Stimulated activated CD8-positive, alpha-beta memory T cell treated with anti-CD3 and anti-CD28 coated beads, Interleukin-7, amount 100 ng/mL, for 4 hours (primary cell): ENCODE data around the gene FAHD1.
"Not testable (repeated sequence)": the region's sequence is repeated elsewhere in the genome, so short reads cannot be mapped to it uniquely, and the experiment has no call there.

Experiments used
- DNase-seq, 2 donors: peaks; one replicate each; pipeline ENCODE4 v3.0.0-alpha.2; 2020; ENCODE audit warnings: low read depth in 2 of 2

FAHD1 gene

DNA sequence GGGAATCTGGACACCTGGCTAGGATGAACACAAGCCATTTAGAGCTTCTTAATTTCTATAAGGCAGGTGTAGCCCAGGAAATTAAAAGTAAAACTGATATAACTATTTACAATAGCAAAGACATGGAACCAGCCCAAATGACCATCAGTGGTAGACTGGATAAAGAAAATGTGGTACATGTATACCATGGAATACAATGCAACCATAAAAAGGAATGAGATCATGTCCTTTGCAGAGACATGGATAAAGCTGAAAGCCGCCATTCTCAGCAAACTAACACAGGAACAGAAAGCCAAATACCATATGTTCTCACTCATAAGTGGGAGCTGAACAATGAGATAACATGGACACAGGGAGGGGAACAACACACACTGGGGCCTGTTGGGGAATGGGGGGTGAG, 19.4 kb downstream of the FAHD1 start:
- DNase-seq: no peak

DNA sequence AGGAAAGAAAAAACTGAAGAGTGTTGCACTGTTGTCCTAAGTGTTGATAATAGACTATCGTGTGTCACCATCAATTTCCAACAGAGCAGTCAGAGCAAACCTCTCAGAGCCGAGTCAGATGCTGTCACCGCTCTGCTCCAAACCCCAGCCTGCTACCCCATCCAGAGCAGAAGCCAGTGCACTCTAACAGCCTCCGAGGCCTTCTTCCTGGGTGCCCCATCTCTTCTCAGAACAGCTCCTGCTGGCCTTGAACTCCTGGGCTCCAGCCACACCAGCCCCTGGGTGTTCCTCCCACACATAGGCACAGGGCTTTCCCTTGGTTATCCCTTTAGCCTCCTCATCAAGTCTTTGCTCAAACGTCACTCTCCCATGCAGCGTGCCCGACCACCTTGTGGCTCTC, 24.0 kb downstream of the FAHD1 start:
- no peak for DNase-seq

DNA sequence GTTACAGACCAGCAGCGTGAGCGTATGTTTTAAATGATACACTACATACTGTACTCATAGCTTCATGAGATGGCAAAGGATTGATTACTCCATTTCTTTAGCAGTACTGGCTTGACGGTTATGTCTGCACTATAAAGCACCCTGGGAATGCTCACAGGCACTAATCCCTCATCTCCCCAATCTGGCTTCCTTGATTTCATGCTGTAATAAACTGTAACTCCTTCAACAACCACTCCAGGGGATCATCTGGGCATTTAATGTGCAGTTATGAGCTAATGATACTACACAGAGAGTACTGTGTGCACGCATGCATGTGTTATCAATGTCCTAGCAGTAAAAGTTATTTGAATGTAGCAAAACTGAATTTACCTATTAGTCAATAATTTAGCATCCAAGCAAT, 24.8 kb downstream of the FAHD1 start:
- DNase-seq: no peak

DNA sequence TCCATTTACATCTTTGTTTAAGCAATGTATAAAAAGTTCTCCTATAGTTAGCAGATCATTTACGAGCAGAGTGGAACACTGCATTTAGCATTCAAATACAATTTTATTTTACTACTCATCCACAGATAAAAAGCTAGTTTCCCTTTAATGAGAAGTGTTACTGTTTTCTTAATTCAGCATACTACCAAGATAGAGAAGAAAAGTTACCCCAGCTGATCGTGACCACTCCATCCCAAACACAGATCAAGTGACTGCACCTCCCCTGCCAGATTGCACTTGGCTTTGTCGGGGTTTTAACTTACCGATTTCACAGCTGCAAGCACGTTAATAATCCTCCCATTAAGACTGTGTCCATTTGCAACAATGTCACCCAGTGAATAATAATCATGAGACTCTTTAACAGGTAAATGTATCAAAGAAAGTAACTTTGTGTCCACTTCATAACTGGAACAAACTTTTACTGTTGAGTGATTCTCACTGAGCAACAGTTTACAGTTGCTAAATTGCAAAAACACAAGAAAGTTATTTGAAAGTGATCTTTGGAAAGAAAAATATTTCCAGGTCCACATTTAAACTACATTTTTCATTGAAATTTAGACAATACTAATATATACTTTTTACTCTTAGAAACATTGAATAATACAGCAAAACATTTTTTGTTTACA, 30.6 kb downstream of the FAHD1 start:
- DNase-seq: no peak

DNA sequence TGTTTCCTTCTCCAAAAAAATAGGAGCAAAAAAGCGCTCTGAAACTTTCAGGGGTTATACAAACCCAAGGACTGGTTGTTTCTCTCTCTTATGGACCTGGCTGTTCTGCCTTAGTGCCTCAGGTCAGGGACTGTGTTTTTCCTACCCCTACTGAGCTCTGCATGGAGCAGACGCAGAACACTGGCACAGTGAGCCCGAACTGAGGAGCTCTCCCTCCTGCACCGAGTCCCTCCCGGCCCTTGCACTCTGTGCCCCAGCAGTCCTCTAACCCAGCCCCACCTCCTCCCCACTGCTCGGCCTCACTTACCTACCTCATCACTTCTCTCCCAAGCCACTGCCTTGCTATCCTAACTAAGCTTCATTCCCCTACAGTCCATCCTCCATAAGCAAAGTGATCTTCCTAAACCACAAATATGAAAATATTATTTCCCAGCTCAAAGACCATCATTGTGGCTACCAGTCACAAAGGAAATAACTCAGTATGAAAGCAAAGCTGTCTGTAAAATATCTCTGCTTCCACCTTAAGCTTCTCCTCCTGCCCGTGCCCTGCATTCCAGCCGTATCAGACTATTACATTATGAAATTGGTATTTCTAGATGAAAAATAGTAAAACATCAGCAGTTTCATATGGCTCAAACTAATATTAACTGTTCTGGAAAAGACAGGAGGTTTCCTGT, 31.3 kb downstream of the FAHD1 start:
- DNase-seq: no peak

DNA sequence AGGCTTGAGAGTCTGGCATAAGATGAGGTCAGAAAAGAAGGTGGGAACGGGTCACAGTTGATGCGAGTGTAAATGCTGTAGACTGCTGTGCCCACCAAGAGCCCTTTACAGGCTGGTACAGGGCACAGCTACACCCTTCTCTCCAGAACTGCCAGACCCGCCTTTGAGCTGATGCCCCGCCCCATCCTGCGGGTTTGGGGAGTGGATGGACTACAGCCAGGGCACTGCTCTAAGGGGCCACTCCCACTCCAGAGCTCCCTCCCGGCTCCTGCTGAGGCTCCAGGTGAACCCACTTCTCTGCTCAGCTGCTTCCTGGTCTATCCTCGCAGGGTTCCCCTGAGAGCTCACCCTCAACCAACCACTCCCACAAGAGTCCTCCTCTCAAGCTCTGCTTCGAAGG, 32.6 kb downstream of the FAHD1 start:
- DNase-seq: no peak

DNA sequence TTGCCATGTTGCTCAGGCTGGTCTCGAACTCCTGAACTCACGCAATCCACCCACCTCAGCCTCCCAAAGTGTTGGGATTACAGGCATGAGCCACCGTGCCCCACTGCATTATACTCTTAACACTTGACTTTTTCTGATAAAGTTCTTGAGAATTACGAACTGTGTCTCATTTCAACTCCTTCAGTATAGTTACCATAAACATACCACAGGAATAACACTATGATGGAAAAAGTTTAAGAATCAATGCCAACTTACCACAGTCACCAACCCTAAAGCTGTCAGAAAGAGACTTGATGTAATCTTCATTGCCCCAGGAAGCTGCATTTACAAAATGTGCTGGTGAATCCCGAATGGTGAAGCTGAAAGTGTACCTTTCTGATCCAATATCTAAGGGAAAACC, 34.7 kb downstream of the FAHD1 start:
- no peak for DNase-seq

DNA sequence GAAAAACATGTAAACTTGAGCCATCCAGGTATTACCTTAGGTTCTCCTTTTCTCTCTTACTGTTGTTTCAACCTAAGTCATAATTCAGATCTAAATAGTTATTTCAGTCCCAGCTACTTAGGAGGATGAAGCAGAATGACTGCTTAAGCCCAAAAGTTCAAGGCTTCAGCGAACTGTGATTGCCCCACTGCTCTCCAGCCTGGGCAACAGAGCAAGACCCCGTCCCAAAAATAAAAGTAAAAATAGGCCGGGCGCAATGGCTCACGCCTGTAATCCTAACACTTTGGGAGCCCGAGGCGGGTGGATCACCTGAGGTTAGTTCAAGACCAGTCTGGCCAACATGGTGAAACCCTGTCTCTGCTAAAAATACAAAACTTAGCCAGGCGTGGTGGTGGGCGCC, 35.4 kb downstream of the FAHD1 start:
- no peak for DNase-seq

DNA sequence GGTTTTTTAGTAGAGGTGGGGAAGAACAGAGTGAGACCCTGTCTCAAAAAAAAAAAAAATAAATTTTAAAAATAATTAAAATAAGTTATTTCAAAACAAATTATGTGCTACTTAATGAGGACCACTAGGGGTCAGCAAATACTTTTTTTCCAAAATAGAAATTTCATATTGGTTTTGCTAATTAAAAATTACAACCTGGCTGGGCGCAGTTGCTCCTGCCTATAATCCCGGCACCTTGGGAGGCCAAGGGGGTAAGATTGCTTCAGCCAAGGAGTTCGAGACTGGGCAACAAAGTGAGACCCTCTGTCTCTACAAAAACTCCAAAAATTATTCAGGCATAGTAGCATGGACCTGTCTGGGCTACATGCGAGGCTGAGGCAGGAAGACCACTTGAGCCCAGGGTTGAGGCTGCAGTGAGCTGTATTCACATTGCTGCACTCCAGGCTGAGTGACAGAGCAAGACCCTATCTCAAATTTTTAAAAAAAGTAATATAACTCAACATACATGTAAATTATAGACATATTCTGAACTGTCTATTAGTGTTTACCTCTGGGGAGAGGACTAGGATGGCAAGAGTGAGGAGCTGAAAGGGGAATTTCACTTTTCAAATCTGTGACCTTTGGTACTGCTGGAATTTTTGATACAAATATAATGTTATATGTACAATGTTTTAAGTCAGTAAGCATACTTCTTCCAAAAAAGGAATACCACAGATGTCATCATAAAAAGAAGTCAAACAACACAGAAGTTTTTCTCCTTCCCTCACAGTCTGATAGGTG, 36.9 kb downstream of the FAHD1 start:
- no peak for DNase-seq

DNA sequence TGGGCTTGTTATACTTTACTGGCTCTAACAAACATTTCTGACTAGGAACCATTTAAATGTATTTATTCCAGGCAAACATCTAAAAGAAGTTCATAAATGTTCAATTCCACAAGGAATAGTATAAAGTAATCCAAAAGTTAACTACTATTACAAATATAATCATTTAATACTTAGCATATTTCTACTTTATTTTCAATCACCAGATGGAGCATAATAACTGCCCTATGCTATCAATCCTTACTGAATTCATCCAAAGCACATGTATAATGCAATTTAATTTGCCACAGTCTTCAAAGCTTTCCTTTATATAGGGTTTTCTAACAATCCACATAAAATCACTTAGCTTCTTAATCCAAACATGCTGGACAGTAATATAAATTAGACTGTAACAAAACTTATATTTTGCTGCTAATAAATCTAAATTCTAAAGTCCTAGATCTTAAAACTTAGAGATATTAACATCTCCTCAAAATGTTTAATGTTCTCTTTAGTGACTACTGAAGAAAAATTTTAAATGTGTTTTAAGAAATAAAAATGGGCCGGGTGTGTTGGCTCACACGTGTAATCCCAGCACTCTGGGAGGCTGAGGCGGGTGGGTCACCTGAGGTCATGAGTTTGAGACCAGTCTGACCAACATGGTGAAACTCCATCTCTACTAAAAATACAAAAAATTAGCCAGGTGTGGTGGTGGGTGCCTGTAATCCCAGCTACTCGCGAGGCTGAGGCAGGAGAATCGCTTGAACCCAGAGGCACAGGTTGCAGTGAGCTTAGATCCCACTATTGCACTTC, 39.1 kb downstream of the FAHD1 start:
- DNase-seq: no peak

DNA sequence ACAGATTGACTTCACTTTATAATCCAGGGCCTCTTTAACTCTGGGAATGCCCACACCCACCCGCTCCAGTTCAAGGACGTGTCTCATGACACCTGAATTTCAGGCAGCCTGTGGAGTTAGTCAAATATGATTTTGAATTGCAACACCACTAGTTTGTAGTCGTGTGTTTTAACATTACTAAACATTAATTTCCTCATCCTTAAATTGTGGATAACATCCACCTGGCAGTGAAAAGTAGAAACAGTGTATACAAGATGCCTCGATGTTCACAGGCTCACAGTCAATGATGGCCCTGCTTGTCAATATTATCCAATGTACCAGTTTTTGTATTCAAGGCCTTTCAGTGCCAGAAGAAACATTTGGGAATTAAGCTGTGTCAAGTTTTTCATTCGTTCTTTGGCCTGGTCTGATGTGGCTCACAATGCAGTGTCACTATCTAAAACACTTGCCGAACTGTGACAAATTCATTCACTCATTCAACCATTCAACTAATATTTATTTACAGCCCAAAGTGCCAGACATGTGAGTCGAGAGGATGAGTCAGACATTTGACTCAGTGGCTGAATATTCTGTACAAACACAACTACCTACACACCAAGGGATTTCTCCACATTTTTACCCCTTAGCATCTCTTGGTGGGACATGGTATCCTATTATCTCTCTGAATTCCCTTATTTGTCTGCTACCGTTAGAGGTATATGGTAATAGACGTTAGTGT, 43.5 kb downstream of the FAHD1 start:
- DNase-seq: no peak

DNA sequence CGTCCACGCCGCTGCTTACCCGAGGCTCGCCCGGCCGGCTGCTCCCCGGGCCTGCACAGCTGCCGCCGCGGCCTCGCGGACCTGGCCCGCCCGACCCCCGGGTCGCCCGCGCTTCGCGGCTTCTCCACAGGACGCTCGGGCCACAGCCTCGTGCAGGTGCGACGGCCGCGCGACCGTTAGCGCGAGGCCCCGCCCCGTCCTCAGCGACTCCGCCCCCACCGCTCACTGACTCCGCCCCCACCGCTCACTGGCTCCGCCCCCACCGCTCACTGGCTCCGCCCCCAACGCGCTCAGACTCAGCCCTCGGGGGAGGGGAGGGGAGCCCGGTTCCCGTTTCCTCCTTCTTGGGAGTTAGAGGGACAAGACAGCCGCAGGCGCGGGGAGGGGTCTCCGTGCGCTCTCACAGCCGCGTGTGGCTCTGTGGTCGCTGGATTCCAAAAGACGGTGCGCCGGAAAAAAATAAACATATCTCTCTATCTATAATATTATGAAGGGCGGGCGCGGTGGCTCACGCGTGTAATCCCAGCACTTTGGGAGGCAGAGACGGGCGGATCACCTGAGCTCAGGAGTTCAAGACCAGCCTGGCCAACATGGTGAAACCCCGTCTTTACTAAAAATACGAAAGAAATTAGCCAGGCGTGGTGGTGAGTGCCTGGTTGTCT, 45.1 kb downstream of the FAHD1 start, which contains the start of gene MEIOB:
Gene MEIOB (minus strand): TSS at position 191 of the 662 bp plus-strand sequence. CDS start 3,989 bp downstream, outside the sequence.
- DNase-seq: peak in 1 of 2 donors; percentile 2

DNA sequence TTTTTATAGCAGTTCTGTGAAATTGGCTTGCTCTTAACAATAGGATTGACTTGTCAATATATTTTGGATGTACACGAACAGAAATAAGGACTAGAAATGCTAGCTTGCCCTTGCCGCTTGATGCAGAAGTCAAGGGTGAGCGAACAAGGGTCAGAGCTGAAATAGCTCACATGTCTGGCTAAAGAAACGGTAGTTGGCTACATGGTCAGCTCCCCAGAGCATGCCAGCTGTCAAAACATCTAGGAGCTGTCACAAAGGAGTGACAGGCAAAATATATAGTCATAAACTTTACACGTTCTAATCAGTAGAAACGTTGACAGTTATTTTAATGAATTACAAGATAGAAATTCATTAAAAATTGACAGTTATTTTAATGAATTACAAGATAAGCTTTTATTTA, 47.8 kb downstream of the FAHD1 start:
- no peak for DNase-seq

DNA sequence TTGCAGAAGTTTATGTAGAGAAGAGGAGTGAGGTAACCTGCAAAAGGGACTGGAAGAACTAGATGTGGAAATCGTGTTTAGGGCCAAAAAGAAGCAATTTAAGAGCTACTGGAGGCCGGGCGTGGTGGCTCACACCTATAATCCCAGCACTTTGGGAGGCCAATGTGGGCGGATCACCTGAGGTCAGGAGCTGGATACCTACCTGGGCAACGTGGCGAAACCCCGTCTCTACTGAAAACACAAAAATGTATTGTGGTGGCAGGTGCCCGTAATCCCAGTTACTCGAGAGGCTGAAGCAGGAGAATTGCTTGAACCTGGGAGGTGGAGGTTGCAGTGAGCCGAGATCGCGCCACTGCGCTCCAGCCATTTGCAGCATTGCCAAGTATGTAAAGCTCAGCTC, 49.1 kb downstream of the FAHD1 start:
- not testable (repeated sequence) for DNase-seq

DNA sequence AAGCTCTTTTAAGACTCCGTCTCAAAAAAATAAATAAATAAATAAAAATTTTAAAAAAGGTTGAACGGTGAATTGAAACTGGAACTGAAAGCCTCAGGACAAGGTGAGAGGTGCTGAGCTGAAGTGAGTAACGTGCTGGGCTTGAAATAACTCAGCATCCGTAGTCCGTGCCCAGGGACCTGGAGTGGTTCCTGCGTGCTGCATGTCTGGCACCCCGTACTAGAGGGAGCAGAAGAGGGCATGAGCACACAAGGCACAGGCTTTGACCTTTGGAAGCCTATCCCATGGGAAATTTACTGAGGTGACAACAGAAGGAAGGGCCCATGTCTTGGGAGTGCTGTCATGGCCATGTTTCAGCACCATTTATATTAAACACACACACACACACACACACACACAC, 49.5 kb downstream of the FAHD1 start:
- no peak for DNase-seq

DNA sequence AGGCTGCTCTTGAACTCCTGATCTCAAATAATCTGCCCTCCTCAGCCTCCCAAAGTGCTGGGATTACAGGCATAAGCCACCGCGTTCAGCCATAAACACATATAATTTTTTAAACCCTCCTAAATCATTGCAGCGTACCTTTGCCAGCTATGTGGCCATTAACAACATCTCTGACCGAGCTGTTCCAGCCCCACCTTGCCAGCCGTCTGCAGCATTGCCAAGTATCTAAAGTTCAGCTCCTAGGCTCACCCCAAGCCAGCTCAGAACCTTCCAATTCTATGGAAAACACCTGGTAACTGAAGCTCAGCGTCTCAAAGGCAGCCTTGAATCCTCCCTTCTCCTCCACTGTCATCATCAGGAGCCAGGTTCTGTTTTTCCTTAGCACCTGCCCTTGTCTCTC, 50.1 kb downstream of the FAHD1 start:
- no peak for DNase-seq

DNA sequence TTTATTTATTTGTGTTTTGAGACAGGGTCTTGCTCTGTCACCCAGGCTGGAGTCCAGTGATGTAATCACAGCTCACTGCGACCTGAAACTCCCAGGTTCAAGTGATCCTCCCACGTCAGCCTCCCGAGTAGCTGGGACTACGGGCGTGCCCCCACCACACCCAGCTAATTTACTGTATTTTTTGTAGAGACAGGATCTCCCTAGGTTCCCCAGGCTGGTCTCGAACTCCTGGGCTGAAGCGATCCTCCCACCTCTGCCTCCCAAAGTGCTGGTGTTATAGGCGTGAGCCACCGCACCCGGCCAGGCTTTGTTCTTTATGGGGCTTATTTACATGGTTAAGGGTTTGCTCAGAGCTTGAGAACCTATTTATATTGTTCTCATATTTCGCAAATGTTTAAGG, 50.8 kb downstream of the FAHD1 start:
- DNase-seq: no peak

DNA sequence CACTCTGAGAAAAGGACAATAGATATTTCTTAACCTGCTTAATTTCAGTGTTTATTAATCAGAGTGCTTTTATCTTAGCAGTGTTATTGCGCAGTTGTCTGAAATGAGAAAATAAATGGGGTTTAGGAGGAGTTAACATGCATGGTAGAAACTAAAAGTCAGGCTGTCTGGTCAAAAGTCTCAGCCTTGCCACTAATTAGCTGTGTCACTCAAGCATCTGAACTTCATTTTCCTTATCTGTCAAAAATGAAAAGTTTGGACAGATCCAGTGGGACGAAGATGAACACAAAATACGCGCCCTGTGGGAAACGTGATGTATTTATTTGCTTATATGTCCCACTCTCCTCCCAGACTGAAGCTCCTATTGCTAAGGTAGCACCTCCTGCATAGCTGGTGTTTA, 51.2 kb downstream of the FAHD1 start:
- DNase-seq: no peak
